SK-N-SH (cell line): ENCODE results near the gene CSNK2A2. TPM values are rescaled to one million over a fixed set of nuclear protein-coding genes. Genes with fewer than 3 reads are reported as not detected.

Source experiments
- CTCF ChIA-PET: fragments of 300-600, 350-600 bp; formaldehyde crosslinking; extraction: SDS; loops from one replicate; lab custom pipeline; 2021; lab: Yijun Ruan, JAX
- POLR2A ChIA-PET: fragments of 350-600 bp; sonication (Branson Sonifier 250); formaldehyde crosslinking; extraction: SDS; loops from one replicate; lab custom pipeline; 2020; ENCODE audit warnings: antibody characterized with exemption, inconsistent platforms; lab: Yijun Ruan, JAX
- DNase-seq: peaks from one replicate; pipeline ENCODE4 v3.0.0; 2012
- H2AFZ ChIP-seq: fragments of 200-600 bp; sonication (generic); 2 replicates; pipeline ENCODE4 v1.8.1; 2016; ENCODE audit warnings: antibody characterized with exemption, mild to moderate bottlenecking, low read depth
- H3F3A ChIP-seq: fragments of 200-600 bp; sonication (generic); replicated peaks from 2 replicates; pipeline ENCODE3; 2016; ENCODE audit warnings: antibody characterized with exemption, mild to moderate bottlenecking; ENCODE audit not compliant: insufficient read depth
- H3K27ac ChIP-seq, 2 experiments: fragments of 200-500 bp in 1 of 2; fragments of 200-600 bp in 1 of 2; sonication (Bioruptor generic) in 1 of 2; sonication (generic), shearing (Covaris generic) in 1 of 2; 2 replicates each; pipeline versions ENCODE4 v1.5.1 to v1.6.1; 2014 to 2016; ENCODE audit warnings: low read depth in 2 of 2, inconsistent platforms in 1 of 2, low read length in 1 of 2, mild to moderate bottlenecking in 1 of 2, mixed read lengths in 1 of 2
- H3K27me3 ChIP-seq: fragments of 200-600 bp; sonication (generic), shearing (Covaris generic); 2 replicates; pipeline ENCODE4 v1.6.1; 2016; ENCODE audit warnings: mixed run types; ENCODE audit not compliant: insufficient read depth
- H3K36me3 ChIP-seq, 2 experiments: fragments of 200-500 bp in 1 of 2; fragments of 200-600 bp in 1 of 2; sonication (Bioruptor generic) in 1 of 2; sonication (generic) in 1 of 2; replicated peaks in 1 of 2; 2 replicates each; pipeline versions ENCODE3 to v1.5.1; 2014 to 2016; ENCODE audit warnings: low read length in 1 of 2, mild to moderate bottlenecking in 1 of 2; ENCODE audit not compliant: insufficient read depth in 2 of 2, control insufficient read depth in 1 of 2
- H3K4me1 ChIP-seq, 2 experiments: fragments of 200-500 bp in 1 of 2; fragments of 200-600 bp in 1 of 2; sonication (Bioruptor generic) in 1 of 2; sonication (generic), shearing (Covaris generic) in 1 of 2; 2 replicates each; pipeline versions ENCODE4 v1.5.1 to v1.6.1; 2014 to 2016; ENCODE audit warnings: low read depth in 1 of 2, low read length in 1 of 2, mixed run types in 1 of 2; ENCODE audit not compliant: insufficient read depth in 2 of 2, control insufficient read depth in 1 of 2
- H3K4me2 ChIP-seq: fragments of 200-600 bp; sonication (generic), shearing (Covaris generic); 2 replicates; pipeline ENCODE4 v1.6.1; 2017; ENCODE audit warnings: mixed run types
- H3K4me3 ChIP-seq, 2 experiments: fragments of 200-500 bp in 1 of 2; fragments of 200-600 bp in 1 of 2; sonication (Bioruptor generic) in 1 of 2; sonication (generic), shearing (Covaris generic) in 1 of 2; 2 replicates each; pipeline versions ENCODE4 v1.5.1 to v1.8.1; 2014 to 2016; ENCODE audit warnings: low read depth in 2 of 2, inconsistent platforms in 1 of 2, low read length in 1 of 2, mild to moderate bottlenecking in 1 of 2, mixed read lengths in 1 of 2, moderate library complexity in 1 of 2
- H3K79me2 ChIP-seq: fragments of 200-600 bp; sonication (generic); 2 replicates; pipeline ENCODE4 v1.8.1; 2017; ENCODE audit warnings: mild to moderate bottlenecking; ENCODE audit not compliant: insufficient read depth
- H3K9ac ChIP-seq: fragments of 200-600 bp; sonication (generic); 2 replicates; pipeline ENCODE4 v1.6.1; 2017; ENCODE audit warnings: mixed run types
- H3K9me2 ChIP-seq: fragments of 200-600 bp; sonication (generic); 2 replicates; pipeline ENCODE4 v1.6.1; 2017; ENCODE audit warnings: mixed run types
- H3K9me3 ChIP-seq: fragments of 200-600 bp; sonication (generic); 2 replicates; pipeline ENCODE4 v1.6.1; 2017; ENCODE audit warnings: mixed run types, mild to moderate bottlenecking, moderate library complexity
- H4K20me1 ChIP-seq: fragments of 200-600 bp; sonication (generic); 2 replicates; pipeline ENCODE4 v1.6.1; 2017; ENCODE audit warnings: mild to moderate bottlenecking, mixed run types; ENCODE audit not compliant: insufficient read depth
- ELF1 ChIP-seq: IDR thresholded peaks from 2 replicates; pipeline ENCODE4 v1.4.0; 2012
- EZH2phosphoT487 ChIP-seq: fragments of 200-600 bp; sonication (generic); IDR thresholded peaks from 2 replicates; pipeline ENCODE4 v1.6.1; 2017; ENCODE audit warnings: low read depth, mixed run types, mild to moderate bottlenecking, antibody characterized with exemption, moderate library complexity, borderline replicate concordance
- FOSL2 ChIP-seq: IDR thresholded peaks from 2 replicates; pipeline ENCODE4 v1.4.0; 2012; ENCODE audit warnings: low read depth, mild to moderate bottlenecking, moderate library complexity, borderline replicate concordance
- FOXM1 ChIP-seq: IDR thresholded peaks from 2 replicates; pipeline ENCODE4 v1.4.0; 2012; ENCODE audit warnings: low read depth, mild to moderate bottlenecking
- GABPA ChIP-seq: IDR thresholded peaks from 2 replicates; pipeline ENCODE4 v1.4.0; 2012; ENCODE audit warnings: low read depth, mild to moderate bottlenecking
- MEF2A ChIP-seq: IDR thresholded peaks from 2 replicates; pipeline ENCODE4 v1.4.0; 2012; ENCODE audit warnings: low read depth, borderline replicate concordance
- NFIC ChIP-seq: IDR thresholded peaks from 2 replicates; pipeline ENCODE4 v1.4.0; 2012; ENCODE audit warnings: borderline replicate concordance
- PBX3 ChIP-seq: IDR thresholded peaks from 2 replicates; pipeline ENCODE4; 2012
- RCOR1 ChIP-seq: fragments of 150-350 bp; IDR thresholded peaks from 2 replicates; pipeline ENCODE4 v1.6.1; 2017; ENCODE audit warnings: antibody characterized with exemption, low read length
- RFX5 ChIP-seq: IDR thresholded peaks from 2 replicates; pipeline ENCODE4 v1.6.1; 2012; ENCODE audit warnings: mild to moderate bottlenecking, improper control_type of control experiment, low read length
- RXRA ChIP-seq: IDR thresholded peaks from 2 replicates; pipeline ENCODE4 v1.4.0; 2012; ENCODE audit warnings: low read depth, mild to moderate bottlenecking, borderline replicate concordance
- SIN3A ChIP-seq: IDR thresholded peaks from 2 replicates; pipeline ENCODE4 v1.6.1; 2012; ENCODE audit warnings: low read depth, mild to moderate bottlenecking, low read length, moderate library complexity, borderline replicate concordance
- TEAD4 ChIP-seq: IDR thresholded peaks from 2 replicates; pipeline ENCODE4 v1.4.0; 2012; ENCODE audit warnings: mild to moderate bottlenecking, borderline replicate concordance; ENCODE audit not compliant: insufficient read depth
- USF1 ChIP-seq: IDR thresholded peaks from 2 replicates; pipeline ENCODE4 v1.4.0; 2012; ENCODE audit warnings: low read depth, borderline replicate concordance
- USF2 ChIP-seq: fragments of 150-350 bp; IDR thresholded peaks from 2 replicates; pipeline ENCODE4 v1.6.1; 2017; ENCODE audit warnings: antibody characterized with exemption, low read length, low read depth, borderline replicate concordance
- YY1 ChIP-seq: IDR thresholded peaks from 2 replicates; pipeline ENCODE4 v1.4.0; 2012; ENCODE audit warnings: low read depth, mild to moderate bottlenecking
- WGBS: methylation state at CpG from one replicate; pipeline ENCODE4 v1.1.6; 2017; ENCODE audit warnings: low lambda C conversion rate; 5-methylcytosine and 5-hydroxymethylcytosine counted together
- polyA plus RNA-seq, 3 experiments: library from polyadenylated mRNA; depleted of rRNA; stranded (reverse); fragments of >200 nt; gene quantifications; 2 replicates each; pipeline ENCODE4 v1.2.3, GENCODE V29; 2012

CSNK2A2 gene
- polyA plus RNA-seq, 1 of the 3 experiments (the other 2 are of a cell fraction): 25.8 TPM

DNA sequence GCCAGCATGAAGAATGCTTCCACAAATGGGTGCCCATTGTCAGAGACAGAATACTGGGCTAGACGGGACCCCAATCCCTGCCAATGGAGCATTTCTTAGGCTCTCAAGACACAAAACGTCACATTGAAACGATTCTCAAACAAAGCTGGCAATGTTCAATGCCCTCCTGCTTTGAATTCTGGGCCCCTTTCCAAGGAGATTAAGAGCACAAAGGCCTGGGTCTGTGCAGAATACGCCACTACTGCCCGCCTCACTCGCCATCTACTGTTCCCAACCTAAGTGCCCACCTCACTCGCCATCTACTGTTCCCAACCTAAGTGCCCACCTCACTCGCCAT lies 78.4 kb downstream of the CSNK2A2 start:
- Histone ChIP-seq H3F3A (peaks cover 8% of the 10 kb centered on the region), H3K4me3 (no peak overlapping the region), H3K36me3 (peaks cover 17 to 22% of the 10 kb centered on the region in 2 experiments), H2AFZ (no peak overlapping the region), H3K79me2 (peaks cover 74% of the 10 kb centered on the region), H3K27me3 (no peaks in the 10 kb centered on the region), H3K9me3 (no peaks in the 10 kb centered on the region), H3K4me1 (peaks cover 30 to 71% of the 10 kb centered on the region in 2 experiments), H3K27ac (peak overlapping the region in 1 of 2 experiments; percentile 60; a peak in 2 of 4 replicates), H3K4me2 (no peak overlapping the region), H3K9ac (no peak overlapping the region), H3K9me2 (no peaks in the 10 kb centered on the region), H4K20me1 (peaks cover 73% of the 10 kb centered on the region)
- 91% methylated on average over 8 of the region's 8 CpGs for WGBS
- TF ChIP-seq SIN3A: no peak
- TF ChIP-seq RFX5: no peak
- no peak for TF ChIP-seq PBX3
- TF ChIP-seq EZH2phosphoT487: no peak
- no peak for TF ChIP-seq USF2
- TF ChIP-seq USF1: no peak
- TF ChIP-seq FOSL2: no peak
- no peak for TF ChIP-seq RXRA
- TF ChIP-seq GABPA: no peak
- TF ChIP-seq YY1: no peak
- TF ChIP-seq MEF2A: no peak
- TF ChIP-seq NFIC: no peak
- no peak for TF ChIP-seq RCOR1
- no peak for TF ChIP-seq TEAD4
- POLR2A ChIA-PET: no interaction called here
- no peak for DNase-seq
- CTCF ChIA-PET: interaction anchor here (0.7 to 7.5 kb wide), 9 partner anchors 8 to 349 kb away, joined by 3 to 123 read pairs (median 5); partner anchors contain the start of genes CFAP20 and MMP15

DNA sequence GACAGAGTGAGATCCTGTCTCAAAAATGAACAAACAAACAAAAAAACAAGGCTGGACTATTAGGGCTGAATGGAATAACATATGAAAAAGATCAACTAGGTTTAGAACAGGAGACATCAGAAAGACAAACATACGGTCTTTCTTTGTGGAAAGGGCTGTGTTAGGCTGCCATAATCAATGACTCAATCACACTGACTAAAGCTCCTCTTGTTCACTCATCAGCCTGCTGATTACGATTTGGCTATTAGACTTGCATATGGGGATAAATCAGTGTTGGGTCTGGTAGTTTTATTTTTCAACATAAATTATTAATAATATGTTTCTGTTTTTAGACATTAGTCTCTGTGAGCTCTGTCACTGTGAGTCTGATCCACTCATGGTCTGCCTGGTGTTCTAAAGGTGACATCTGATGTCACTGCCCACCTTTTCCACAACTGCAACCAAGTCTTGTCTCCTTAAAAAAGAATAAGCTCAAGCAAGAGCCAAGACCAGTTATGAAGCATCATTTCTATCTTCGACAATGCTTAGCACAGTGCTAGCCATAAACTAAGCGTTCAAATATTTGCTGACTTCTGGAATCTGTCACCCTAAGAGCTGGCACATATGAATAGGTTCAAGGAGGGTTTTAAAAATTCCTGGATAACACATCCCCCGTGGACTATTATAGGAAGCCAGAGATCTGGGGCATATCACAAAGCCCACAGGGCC lies 79.0 kb downstream of the CSNK2A2 start:
- CTCF ChIA-PET: interaction anchor here (0.7 to 7.5 kb wide), 10 partner anchors 8 to 348 kb away, joined by 3 to 123 read pairs (median 4); partner anchors contain the start of genes CFAP20 and MMP15

More for the DNA sequence above, 79.0 kb downstream of the CSNK2A2 start:
- Histone ChIP-seq H3K9me2 (no peaks in the 10 kb centered on the region), H3K4me3 (no peak overlapping the region), H3K9me3 (no peaks in the 10 kb centered on the region), H3K9ac (no peak overlapping the region), H3K36me3 (peaks cover 19 to 25% of the 10 kb centered on the region in 2 experiments), H3F3A (peaks cover 8% of the 10 kb centered on the region), H3K27ac (peak overlapping the region in 1 of 2 experiments; percentile 60; a peak in 2 of 4 replicates), H2AFZ (no peak overlapping the region), H3K4me2 (no peak overlapping the region), H3K27me3 (no peaks in the 10 kb centered on the region), H4K20me1 (peaks cover 67% of the 10 kb centered on the region), H3K4me1 (peaks cover 30 to 71% of the 10 kb centered on the region in 2 experiments), H3K79me2 (peaks cover 68% of the 10 kb centered on the region)
- DNase-seq: no peak
- POLR2A ChIA-PET: no interaction called here
- TF ChIP-seq MEF2A (no peak), USF2 (no peak), FOXM1 (no peak), ELF1 (no peak)
- WGBS: 84% methylated on average over 5 of the region's 5 CpGs
